ENCODE results near the gene SLC19A1. TPM values are rescaled to one million over a fixed set of nuclear protein-coding genes. Genes with fewer than 3 reads are reported as not detected.
"Not testable (repeated sequence)": the region's sequence is repeated elsewhere in the genome, so short reads cannot be mapped to it uniquely, and the experiment has no call there.

The SLC19A1 gene
- total RNA-seq, 1 donor from 2014 or later, result 53.3 TPM

GRCh38 chr21:45504021-45504515 lies 38.2 kb downstream of the SLC19A1 start:
- TF ChIP-seq CTCF (IDR thresholded peaks at IDR 0.05; ENCODE audit: partially characterized antibody, unreplicated experiment), result no peak
- H3K36me3 Mint-ChIP-seq (ENCODE audit: unreplicated experiment), result peaks cover under 1% of the 10 kb centered on the region
- H3K4me3 Mint-ChIP-seq (ENCODE audit: unreplicated experiment), result no peak overlapping the region
- H3K9me3 Mint-ChIP-seq (ENCODE audit: unreplicated experiment), result peaks cover 12% of the 10 kb centered on the region
- peak; percentile 16 for DNase-seq
- H3K4me1 Mint-ChIP-seq (ENCODE audit: low read depth, unreplicated experiment), result peaks cover 5% of the 10 kb centered on the region
- peaks cover 21% of the 10 kb centered on the region for H3K27me3 Mint-ChIP-seq (ENCODE audit: unreplicated experiment)
- no peak overlapping the region for H3K27ac Mint-ChIP-seq (ENCODE audit: unreplicated experiment)

GRCh38 chr21:45503226-45503625 lies 39.0 kb downstream of the SLC19A1 start:
- not testable (repeated sequence) for H3K27ac Mint-ChIP-seq (ENCODE audit: unreplicated experiment); H3K4me3 Mint-ChIP-seq (ENCODE audit: unreplicated experiment); DNase-seq; H3K4me1 Mint-ChIP-seq (ENCODE audit: low read depth, unreplicated experiment); H3K36me3 Mint-ChIP-seq (ENCODE audit: unreplicated experiment)
- peaks cover 18% of the 10 kb centered on the region for H3K27me3 Mint-ChIP-seq (ENCODE audit: unreplicated experiment)
- peaks cover 10% of the 10 kb centered on the region for H3K9me3 Mint-ChIP-seq (ENCODE audit: unreplicated experiment)

- Mint-ChIP-seq H3K27me3 (ENCODE audit: unreplicated experiment) (peaks cover 12% of the 10 kb centered on the region), H3K36me3 (ENCODE audit: unreplicated experiment) (peaks cover 6% of the 10 kb centered on the region), H3K4me3 (ENCODE audit: unreplicated experiment) (no peak overlapping the region), H3K4me1 (ENCODE audit: low read depth, unreplicated experiment) (no peaks in the 10 kb centered on the region), H3K9me3 (ENCODE audit: unreplicated experiment) (peaks cover 9% of the 10 kb centered on the region), H3K27ac (ENCODE audit: unreplicated experiment) (no peak overlapping the region)
- TF ChIP-seq CTCF (IDR thresholded peaks at IDR 0.05; ENCODE audit: partially characterized antibody, unreplicated experiment), result no peak
- DNase-seq, result no peak
Observed at GRCh38 chr21:45502600-45502999, 39.6 kb downstream of the SLC19A1 start.

GRCh38 chr21:45502006-45502345 lies 40.3 kb downstream of the SLC19A1 start:
- peaks cover 6% of the 10 kb centered on the region for H3K36me3 Mint-ChIP-seq (ENCODE audit: unreplicated experiment)
- H3K4me1 Mint-ChIP-seq (ENCODE audit: low read depth, unreplicated experiment), result no peaks in the 10 kb centered on the region
- no peak for DNase-seq
- H3K4me3 Mint-ChIP-seq (ENCODE audit: unreplicated experiment), result no peak overlapping the region
- H3K9me3 Mint-ChIP-seq (ENCODE audit: unreplicated experiment), result peaks cover 9% of the 10 kb centered on the region
- peaks cover 10% of the 10 kb centered on the region for H3K27me3 Mint-ChIP-seq (ENCODE audit: unreplicated experiment)
- H3K27ac Mint-ChIP-seq (ENCODE audit: unreplicated experiment), result no peak overlapping the region
- TF ChIP-seq CTCF (IDR thresholded peaks at IDR 0.05; ENCODE audit: partially characterized antibody, unreplicated experiment), result no peak

GRCh38 chr21:45501081-45502005 lies 40.9 kb downstream of the SLC19A1 start:
- H3K4me3 Mint-ChIP-seq (ENCODE audit: unreplicated experiment); H3K27ac Mint-ChIP-seq (ENCODE audit: unreplicated experiment); H3K36me3 Mint-ChIP-seq (ENCODE audit: unreplicated experiment); H3K4me1 Mint-ChIP-seq (ENCODE audit: low read depth, unreplicated experiment); DNase-seq; H3K9me3 Mint-ChIP-seq (ENCODE audit: unreplicated experiment): not testable (repeated sequence)
- peaks cover 10% of the 10 kb centered on the region for H3K27me3 Mint-ChIP-seq (ENCODE audit: unreplicated experiment)

GRCh38 chr21:45499970-45500577 lies 42.2 kb downstream of the SLC19A1 start:
- no peaks in the 10 kb centered on the region for H3K4me1 Mint-ChIP-seq (ENCODE audit: low read depth, unreplicated experiment)
- peaks cover 8% of the 10 kb centered on the region for H3K9me3 Mint-ChIP-seq (ENCODE audit: unreplicated experiment)
- no peak overlapping the region for H3K4me3 Mint-ChIP-seq (ENCODE audit: unreplicated experiment)
- peaks cover 10% of the 10 kb centered on the region for H3K27me3 Mint-ChIP-seq (ENCODE audit: unreplicated experiment)
- DNase-seq, result no peak
- TF ChIP-seq CTCF (IDR thresholded peaks at IDR 0.05; ENCODE audit: partially characterized antibody, unreplicated experiment), result no peak
- peaks cover 6% of the 10 kb centered on the region for H3K36me3 Mint-ChIP-seq (ENCODE audit: unreplicated experiment)
- H3K27ac Mint-ChIP-seq (ENCODE audit: unreplicated experiment), result no peak overlapping the region
